GM19468 (cell line): Measurements from ENCODE around the gene GINS1.

Experiments used
- ATAC-seq: cut with Tn5 transposase; IDR thresholded peaks from one replicate; pipeline ENCODE4 v1.9.1; 2021; ENCODE audit warnings: mild to moderate bottlenecking, moderate library complexity, moderate number of reproducible peaks; ENCODE audit not compliant: unreplicated experiment; ENCODE audit errors: extremely low read depth

GINS1 gene

DNA sequence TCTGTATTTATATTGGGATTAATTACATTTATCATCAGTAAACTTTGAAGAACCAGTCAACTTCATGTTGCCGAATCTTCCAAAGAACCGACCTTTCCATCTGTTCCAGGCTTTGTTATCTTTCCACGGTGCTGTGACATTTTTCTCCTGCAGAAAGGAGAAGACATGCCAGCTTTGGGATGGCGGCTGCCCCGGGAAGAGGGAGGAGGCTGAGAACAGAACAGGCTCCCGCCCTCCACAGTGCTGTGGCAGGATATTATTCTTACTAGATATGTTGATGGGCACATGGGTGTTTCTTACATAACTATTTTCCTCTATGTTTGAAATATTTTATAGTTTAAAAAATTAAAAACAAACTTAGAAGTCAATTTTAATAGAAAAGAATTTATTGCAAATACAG lies 44.9 kb downstream of the GINS1 start:
- no peak for ATAC-seq

DNA sequence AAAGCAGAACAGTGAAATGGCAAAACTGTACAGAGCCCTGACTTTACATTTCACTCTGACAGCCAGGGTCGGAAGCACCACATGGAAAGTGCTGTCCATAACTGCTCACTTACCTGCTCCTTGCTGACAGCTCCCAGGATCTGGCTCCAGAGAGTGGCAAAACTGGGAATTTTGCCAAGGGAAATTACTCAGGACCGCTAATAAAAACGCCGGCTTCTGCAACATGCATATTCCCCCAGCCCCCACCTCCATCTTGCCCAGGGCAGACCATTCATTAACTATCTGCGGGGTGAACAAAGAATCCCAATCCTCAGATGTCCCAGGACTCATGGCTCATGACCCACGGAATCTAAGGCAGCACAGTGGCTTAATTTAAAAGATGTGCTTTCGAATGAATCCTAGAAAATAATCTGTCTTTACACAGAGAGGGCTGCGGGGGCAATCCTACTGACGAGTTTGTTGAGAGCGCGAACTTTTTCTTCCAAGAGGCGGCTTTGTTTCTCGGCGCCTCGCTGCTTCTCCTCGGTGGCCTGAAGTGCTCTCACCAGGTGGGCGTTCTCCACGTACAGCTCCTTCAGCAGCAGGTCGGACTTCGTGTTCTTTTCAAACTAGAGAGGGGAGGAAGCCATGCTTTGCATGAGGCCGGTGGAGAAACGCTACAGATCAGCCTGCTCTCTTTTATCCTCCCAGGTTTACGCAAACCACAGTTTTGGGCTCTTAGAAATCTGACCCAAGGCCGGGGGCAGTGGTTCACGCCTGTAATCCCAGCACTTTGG lies 45.8 kb downstream of the GINS1 start:
- ATAC-seq: no peak

DNA sequence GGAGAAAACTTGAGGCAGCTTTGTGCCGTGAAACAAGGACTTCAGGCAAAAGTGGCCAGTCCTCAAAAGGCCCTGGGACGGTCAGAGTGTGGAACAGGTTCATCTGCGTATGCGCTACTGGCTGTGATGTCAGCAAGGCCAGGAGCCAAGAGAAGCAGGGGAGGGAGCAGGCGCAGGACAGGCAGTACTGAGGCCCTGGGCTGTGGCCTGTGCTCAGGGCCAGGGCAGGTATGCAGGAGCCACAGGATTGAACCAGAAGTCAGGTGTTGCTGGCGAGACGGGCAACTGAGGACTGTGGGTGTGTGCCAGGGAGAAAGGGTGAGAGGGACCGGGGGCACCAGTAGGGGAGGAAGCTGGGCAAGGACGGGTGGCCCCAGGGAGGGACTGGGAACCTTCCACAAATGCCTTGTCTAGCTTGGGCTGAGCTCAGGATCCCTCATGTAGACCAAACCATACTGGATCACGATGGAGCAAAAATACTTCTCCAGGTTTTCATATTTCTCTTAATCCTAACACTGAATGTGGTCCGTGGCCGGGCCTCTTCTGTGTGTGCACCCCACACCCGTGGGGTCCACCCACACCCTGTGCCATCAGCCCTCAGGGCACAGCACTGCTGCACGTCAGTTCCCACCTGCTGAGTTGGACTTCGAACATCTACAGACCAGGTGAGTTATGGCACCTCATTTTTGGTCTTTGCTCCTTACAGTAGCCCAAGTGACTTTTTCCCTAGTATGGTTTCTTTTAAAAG lies 46.9 kb downstream of the GINS1 start:
- ATAC-seq: no peak

DNA sequence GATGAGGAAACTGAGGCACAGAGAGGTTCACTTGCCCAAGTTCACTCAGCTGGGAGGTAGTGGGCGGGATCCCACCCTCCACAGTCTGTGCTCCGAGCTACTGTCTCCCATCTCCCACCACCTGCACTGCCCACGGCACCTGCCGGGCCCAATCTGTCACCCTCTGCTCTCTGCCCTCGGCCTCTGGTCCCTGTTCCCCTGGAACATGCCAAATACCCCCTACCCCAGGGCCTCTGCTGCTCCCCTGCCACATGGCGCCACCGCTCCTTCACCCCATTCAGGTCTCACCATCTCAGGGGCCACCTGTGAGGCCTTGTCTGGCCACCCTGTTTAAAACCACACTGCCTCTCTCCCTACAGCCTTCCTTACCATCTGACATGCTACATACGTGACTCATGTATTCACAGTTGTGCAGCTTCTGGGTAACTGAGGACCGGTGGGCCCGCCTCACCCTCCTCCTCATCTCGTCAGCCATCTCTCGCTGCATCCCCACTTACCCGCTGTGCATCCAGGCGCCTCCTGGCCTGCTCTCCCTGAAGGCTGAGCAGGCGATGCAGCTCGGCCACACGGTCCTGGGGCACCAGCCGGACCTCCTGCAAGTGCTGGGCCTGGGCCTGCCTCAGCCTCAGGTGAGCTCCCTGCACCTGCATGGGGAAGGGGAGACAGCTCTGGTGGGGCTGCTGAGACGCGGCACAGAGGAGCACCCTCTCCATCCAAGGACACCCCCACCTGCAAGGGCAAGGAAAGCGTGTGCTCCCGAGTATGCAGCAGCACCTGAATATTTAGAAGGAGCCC lies 50.6 kb downstream of the GINS1 start:
- no peak for ATAC-seq

DNA sequence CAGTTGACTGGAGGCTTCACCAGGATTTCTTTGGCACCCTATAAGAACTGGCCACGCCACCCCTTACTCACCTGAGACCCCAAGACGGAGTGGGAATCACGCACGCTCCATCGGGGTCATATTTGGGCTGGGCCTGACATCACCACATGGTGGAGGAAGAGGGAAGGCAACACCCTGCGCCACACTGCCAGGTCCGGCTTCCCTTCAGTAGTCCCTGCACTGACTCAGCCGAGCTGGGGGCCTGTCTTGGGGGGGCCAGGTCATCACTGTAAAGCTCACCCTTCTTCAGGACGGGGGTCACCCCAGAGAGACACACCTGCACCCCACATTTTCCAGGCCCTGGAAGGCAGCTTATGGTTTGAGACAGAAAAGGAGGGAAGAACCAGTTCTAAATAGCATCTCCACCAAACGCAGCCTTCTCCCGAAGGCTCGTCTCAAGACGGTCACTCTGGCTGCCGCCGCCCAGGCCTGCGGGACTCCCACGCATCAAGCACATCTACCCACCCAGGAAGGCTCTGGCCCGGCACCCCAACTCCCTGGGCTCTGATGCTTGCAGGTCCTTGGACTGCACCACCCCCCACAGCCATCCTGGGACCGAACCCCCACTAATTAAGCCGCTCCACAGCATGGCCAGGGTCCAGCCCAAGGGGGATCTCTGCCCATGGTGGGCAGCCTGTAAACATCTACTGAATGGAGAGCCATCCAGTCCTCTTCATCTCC lies 51.8 kb downstream of the GINS1 start:
- ATAC-seq: no peak

DNA sequence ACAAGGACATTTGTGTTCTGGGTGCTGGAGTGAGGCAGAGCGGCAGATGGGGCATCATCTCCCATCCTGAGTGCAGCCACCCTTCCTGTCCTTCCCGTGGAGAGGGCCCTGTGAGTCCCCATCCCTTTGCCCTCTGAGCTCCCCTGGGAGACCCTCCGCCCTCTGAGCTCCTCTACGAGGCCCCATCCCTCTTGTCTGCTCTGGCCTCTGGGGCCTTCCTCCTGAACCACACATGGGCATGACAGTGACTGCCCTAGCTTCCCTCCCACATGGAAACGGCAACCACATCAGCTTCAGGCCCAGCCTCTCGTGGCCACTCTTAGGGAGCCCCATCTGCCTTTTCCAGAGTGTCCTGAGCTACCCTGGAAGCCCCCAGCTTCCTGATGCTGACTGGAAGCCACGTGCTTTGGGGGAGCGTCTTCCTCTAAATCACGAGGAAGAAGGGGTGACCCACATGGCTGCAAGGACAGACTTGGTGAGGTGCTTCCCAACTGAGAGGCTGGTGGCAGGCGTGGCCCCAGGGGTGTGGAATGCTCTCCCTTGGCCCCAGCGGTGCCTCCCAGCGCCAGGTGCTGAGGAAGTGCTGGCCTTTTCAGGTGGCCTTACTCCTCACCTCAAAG lies 52.6 kb downstream of the GINS1 start:
- no peak for ATAC-seq

DNA sequence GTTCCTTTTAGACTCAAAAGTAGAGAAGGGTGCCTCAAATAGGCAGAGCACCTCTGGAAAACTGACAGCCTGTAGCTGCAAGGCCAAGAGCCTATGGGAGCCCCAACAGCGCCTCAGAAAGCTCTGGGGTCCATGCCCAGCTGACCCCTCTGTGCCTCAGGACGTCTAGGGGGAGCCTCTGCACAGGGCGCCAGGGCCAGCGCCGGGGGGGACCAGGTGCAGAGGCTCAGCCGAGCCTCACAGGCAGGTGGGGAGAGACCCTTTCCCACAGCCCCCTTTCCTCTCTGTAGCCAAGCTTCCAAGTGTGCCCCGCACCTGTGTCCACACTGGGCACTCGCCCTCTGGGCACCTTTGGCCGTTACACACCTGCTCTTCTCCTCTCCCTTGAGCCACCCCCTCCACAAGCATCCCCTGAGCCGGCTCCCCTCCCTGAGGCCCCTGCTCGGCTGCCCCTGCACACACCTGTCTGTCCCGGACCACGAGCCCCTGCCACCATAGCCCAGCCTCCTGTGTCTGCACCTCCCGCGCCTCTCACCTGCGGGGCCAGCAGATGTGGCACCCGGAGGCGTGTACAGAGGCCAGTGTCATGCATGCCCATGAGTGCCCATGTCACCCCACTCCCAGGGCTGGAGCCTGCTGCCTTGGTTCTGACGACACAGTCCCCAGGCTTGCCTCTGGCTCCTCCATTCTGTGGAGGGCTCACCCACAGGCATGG lies 53.2 kb downstream of the GINS1 start:
- ATAC-seq: no peak

DNA sequence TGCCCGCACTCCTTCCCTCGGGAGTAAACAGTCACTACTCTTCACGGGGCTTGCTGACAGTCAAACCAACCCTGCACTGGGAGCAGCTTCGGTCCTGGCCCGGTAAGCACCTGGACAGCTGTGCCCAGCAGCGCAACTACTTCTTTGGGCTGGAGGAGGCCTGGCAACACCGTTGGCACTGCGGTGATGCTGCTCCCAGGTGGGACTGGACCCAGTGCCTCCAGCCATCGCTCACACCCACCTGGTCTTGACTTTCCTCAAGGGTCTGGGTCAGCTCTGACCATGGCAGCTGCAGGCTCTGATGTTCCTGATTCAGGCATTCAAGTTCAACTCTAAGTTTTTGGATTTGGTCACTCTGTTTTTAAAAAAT lies 53.8 kb downstream of the GINS1 start:
- ATAC-seq: no peak

DNA sequence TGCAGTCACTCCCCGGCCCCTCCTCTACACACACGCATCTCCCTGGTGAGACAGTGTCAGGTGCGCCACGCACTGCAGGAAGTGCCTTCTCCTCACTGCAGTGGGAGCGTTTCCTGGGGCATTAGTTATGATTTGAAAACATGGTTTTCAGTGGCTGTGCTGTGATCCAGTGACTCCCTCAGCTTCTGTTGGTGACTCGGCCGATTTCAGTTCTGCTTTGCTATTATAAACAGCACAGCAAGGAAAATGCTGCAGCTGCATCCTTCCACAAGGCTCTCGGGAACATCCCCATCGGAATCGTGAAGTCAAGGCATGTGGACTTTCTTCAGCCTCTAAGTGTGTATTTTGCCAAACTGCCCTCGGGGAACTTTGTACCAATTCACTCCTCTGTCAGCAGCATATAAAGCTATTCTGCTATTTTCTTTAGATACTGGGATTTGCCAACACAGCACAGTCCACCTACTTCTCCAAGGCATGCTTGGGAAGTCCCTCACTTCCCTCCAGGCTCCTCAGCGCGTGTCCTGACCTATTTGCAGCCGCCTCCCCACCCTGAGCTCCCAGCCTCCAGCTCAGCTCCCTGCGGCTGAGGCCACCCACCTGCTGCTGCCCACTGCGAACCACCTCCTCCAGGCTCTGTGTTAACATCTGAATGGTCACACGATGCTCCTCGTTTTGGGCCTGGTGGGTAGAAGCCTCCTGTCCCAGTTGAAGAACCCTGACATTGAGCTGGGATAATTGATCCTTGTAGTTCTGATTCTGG lies 54.5 kb downstream of the GINS1 start:
- ATAC-seq: no peak

DNA sequence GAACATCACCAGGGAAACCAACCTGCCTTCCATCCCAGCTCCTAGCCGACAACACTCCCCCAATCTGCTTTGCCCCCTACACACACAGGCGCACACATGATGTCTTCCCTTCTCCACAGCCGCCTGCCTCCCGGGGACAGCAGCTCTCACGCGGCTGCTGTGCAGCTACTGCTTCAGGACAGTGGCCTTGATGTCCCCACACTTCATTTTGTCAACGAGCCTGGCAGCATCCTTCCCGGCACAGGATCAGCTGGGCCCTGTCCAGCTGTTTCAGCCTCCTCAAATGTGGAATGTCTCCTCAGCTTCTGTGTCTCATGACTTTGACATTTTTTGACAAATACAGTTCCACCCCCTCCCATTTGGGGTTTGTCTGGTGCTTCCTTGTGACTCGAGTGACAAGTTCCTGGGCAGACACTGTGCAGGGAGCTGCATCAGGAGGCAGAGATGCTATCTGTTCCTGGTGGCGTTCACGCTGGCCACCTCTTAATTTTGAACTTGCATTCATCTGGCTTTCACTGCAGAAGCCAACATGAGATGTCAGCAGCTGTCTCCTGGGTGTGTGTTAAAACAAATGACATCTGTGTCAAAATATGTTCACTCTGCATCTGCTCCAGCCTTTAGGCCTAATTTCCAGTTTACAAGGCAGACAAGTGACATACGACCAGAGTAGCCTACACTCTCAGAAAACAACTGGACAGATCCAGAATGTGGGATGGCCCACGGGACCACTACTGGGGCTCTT lies 57.2 kb downstream of the GINS1 start:
- no peak for ATAC-seq

DNA sequence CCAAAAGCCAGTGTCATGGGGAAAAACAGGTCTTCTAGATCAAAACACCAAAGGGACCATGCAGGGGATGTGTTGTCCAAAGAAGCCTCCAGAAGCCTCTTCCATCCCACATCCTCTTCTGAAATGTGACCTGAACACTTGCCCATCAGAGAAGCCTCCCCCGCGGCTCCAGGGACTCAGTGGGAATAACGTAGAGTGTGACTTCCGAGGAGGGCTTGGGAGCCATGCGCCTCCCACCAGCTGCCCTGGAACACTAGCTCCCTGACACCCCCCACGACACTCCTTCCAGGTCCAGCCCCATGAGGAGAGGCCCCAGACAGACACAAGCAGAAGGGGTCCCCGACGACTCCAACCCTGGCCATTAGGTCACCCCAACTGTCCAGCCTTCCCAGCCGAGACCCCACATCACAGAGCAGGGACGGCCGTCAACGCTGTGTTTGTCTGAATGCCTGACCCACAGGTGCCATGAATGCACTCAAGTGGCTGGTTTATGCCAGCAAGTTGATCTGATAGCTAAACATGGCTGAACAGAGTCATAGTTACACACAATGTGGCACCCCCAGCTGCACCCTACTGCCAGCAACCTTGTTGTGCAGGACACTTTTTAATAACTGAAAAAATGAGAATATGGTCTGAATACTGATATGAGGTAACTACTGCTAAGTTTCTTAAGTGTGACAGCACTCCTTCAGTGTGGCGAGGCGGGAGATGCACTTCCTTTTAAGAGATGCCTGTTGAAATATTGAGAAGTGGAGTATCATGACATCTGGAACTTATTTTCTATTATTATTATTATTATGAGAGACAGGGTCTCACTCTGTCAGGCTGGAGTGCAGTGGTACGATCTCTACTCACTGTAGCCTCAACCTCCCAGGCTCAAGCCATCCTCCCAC lies 58.0 kb downstream of the GINS1 start:
- no peak for ATAC-seq

DNA sequence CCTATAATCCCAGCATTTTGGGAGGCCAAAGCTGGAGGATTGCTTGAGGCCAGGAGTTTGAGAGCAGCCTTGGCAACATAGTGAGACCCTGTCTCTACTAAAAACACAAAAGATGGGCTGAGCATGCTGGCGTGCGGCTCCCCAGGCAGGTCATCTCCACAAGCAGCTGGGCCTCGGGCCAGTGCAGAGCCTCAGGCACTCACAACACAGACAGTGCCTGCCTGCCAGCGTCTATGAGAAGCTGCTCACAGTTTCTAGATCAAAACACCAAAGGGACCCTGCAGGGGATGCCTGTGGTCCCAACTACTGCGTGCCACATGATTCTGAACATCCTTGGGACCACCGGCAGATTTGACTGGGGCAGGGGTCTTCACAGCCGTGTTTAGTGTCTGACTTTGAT lies 59.4 kb downstream of the GINS1 start:
- no peak for ATAC-seq

DNA sequence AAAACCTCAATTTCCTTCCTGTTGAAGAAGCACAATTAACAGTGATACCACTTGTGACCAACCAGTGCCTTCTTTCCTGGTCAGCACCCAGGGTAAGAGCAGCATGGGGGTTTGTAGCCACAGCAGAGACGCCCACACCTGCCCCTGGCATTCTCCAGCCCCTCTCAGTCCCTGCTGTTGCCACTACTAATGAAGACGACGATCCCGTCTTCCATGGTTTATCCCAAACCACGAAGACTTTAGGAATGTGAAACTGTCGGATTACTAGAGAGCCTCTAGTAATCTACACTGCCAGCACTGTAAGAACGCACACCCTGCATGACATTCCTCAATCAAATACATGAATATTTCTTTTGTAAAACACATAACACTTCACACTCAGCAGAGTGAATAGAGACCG lies 60.0 kb downstream of the GINS1 start:
- no peak for ATAC-seq

DNA sequence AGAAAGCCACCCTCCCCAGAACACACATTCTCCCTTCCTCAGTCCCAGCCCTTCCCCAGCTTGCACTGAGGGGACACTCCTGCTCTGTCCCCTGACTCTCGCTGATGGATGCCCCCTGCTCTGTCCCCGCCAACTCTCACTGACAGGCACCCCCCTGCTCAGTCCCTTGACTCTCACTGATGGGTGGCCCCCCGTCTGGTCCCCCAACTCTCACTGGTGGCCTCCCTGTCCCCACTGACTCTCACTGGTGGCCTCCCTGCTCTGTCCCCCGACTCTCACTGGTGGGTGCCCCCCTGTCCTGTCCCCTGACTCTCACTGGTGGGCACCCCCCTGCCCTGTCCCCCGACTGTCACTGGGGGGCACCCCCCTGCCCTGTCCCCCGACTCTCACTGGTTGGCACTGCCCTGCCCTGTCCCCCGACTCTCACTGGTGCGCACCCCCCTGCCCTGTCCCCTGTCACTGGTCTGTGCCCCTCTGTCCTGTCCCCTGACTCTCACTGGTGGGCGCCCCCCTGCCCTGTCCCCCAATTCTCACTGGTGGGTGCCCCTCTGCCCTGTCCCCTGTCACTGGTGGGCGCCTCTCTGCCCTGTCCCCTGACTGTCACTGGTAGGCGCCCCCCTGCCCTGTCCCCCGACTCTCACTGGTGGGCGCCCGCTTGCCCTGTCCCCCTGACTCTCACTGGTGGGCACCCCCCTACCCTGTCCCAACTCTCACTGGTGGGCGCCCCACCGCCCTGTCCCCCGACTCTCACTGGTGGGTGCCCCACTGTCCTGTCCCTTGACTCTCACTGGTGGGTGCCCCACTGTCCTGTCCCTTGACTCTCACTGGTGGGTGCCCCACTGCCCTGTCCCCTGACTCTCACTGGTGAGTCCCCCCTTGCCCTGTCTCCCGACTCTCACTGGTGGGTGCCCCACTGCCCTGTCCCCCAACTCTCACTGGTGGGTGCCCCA lies 60.9 kb downstream of the GINS1 start:
- no peak for ATAC-seq

DNA sequence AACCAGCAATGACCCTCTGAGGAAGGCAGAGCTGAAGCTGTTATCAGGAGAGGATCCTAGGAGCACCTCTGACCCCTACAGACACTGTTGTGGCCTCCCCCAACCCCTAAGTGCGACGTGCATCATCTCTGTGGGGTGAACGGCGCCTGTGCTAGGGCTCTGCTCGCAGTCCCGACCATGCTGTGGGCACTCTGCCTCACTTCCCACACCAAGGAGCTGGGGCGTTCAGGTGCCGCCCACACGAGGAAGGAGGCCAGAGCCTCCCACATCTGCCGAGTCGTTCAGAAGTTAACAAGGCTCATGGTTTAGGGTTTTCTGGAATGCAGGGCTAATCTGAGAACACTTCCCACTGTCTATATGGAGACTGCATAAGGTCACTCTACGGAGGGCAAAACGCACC lies 62.1 kb downstream of the GINS1 start:
- ATAC-seq: no peak

DNA sequence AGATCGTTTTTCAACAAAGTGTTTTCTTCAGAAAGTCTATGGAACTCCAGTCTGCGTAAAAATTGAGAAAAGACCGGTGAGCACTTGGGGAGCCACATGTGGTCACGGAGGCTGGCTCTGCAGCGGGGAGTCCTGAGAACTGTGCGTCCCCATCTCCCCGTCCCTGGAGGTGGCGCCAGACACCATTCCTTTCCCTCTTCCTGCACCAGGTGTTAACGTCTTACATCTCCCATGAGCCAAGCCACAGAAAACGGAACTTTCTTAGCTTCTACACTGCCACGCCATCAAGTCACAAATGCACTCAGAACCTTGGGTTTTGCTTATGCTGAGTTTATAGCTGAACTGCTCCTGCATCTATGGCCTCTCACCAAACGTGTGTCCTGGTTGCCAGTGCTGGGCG lies 62.6 kb downstream of the GINS1 start:
- peak; percentile 38 for ATAC-seq
